Neuron (in vitro differentiated cells): ENCODE measurements around the gene TIMP2.
"Not testable (repeated sequence)": the region's sequence is repeated elsewhere in the genome, so short reads cannot be mapped to it uniquely, and the experiment has no call there.

Experiments used
- H2AFZ ChIP-seq: one replicate; pipeline ENCODE4 v1.6.1; 2013; ENCODE audit warnings: low read depth, mild to moderate bottlenecking, inconsistent platforms, low read length, moderate library complexity
- H3K27me3 ChIP-seq: one replicate; pipeline ENCODE4 v1.6.1; 2013; ENCODE audit warnings: low read length; ENCODE audit not compliant: insufficient read depth
- H3K36me3 ChIP-seq: one replicate; pipeline ENCODE4 v1.6.1; 2013; ENCODE audit warnings: low read length; ENCODE audit not compliant: insufficient read depth
- H3K4me1 ChIP-seq: one replicate; pipeline ENCODE4 v1.6.1; 2013; ENCODE audit warnings: low read length; ENCODE audit not compliant: insufficient read depth
- H3K4me3 ChIP-seq: 2 replicates; pipeline ENCODE4 v1.5.1; 2013; ENCODE audit warnings: mild to moderate bottlenecking, low read length, moderate library complexity
- H3K9me3 ChIP-seq: one replicate; pipeline ENCODE4 v1.6.1; 2013; ENCODE audit warnings: low read length

The TIMP2 gene

GRCh38 chr17:78963378-78963777, 38.2 kb upstream of the TIMP2 start:
- Histone ChIP-seq H2AFZ (no peak overlapping the region), H3K36me3 (no peaks in the 10 kb centered on the region), H3K9me3 (no peaks in the 10 kb centered on the region), H3K4me3 (no peak overlapping the region), H3K4me1 (peaks cover 4% of the 10 kb centered on the region), H3K27me3 (no peaks in the 10 kb centered on the region)

GRCh38 chr17:78962984-78963348, 37.8 kb upstream of the TIMP2 start:
- H3K36me3 ChIP-seq, H3K9me3 ChIP-seq, H3K27me3 ChIP-seq: not testable (repeated sequence)

DNA sequence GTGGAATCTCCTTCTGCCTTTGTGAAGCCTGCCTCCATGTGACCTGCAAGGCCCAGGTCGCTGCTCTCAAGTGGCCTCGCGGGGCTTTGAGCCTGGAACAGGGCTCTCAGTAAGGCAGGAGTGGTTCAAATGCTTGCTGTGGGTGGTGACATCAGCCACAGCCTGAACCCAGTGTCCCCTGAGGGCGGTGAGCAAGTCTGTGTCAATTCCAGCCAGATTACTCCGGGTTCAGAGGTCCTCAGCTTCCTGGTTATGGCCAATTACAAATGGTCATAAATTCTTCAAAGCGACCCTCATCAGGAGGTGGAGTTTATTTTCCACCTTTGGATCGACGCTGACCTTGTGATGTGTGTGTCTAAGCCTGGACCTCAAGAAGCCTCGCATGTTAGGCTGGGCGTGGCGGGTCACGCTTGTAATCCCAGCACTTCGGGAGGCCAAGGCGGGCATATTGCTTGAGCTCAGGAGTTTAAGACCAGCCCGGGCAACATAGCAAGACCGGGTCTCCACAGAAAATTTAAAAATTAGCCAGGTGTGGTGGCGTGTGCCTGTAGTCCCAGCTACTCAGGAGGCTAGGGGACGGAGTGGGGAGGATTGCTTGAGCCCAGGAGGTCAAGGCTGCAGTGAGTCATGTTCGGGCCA, 37.3 kb upstream of the TIMP2 start:
- no peak overlapping the region for H3K4me3 ChIP-seq
- peaks cover 5% of the 10 kb centered on the region for H3K4me1 ChIP-seq
- no peaks in the 10 kb centered on the region for H3K36me3 ChIP-seq
- H2AFZ ChIP-seq: no peak overlapping the region
- H3K27me3 ChIP-seq: no peaks in the 10 kb centered on the region
- no peaks in the 10 kb centered on the region for H3K9me3 ChIP-seq

More at GRCh38 chr17:78962984-78963348, 37.8 kb upstream of the TIMP2 start:
- not testable (repeated sequence) for H3K4me1 ChIP-seq, H3K4me3 ChIP-seq, H2AFZ ChIP-seq

DNA sequence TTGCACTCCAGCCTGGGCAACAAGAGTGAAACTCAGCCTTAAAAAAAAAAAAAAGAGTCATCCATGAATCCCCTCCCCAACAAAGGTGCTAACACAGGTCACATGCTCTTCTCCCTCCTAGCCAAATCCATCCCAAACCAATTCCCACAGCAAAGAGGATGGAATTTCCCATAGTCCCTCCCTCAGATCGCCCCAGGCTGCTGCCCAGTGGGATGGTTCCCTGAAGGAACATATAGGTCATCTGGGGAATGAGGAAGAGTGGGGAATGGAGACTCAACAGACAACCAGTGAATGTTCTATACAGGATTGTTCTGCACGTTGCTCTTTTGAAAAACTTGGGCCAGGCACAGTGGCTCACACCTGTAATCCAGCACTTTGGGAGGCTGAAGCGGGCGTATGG, 36.4 kb upstream of the TIMP2 start:
- Histone ChIP-seq H3K36me3 (no peaks in the 10 kb centered on the region), H3K9me3 (no peaks in the 10 kb centered on the region), H2AFZ (no peak overlapping the region), H3K4me1 (peaks cover 10% of the 10 kb centered on the region), H3K4me3 (no peak overlapping the region), H3K27me3 (no peaks in the 10 kb centered on the region)

GRCh38 chr17:78960928-78961327, 35.7 kb upstream of the TIMP2 start:
- Histone ChIP-seq H2AFZ (no peak overlapping the region), H3K27me3 (no peaks in the 10 kb centered on the region), H3K4me1 (peaks cover 10% of the 10 kb centered on the region), H3K36me3 (no peaks in the 10 kb centered on the region), H3K4me3 (no peak overlapping the region), H3K9me3 (no peaks in the 10 kb centered on the region)

DNA sequence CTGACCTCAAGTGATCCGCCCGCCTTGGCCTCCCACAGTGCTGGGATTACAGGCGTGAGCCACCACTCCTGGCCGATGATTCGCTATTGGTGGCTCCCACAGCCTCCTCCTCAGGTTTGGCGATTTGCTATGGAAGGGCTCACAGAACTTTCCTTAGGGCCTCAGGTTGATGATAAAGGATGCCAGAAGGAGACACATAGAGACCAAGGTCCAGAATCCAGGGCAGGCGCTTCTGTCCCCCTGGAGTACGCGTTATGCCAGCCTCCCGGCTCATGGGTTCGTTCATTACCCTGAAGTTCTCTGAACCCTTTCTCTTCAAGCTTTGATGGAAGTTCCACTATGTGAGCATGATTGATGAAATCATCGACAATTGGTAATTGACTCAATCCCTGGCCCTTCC, 34.6 kb upstream of the TIMP2 start:
- Histone ChIP-seq H3K9me3 (no peaks in the 10 kb centered on the region), H3K4me3 (no peak overlapping the region), H2AFZ (no peak overlapping the region), H3K4me1 (peaks cover 14% of the 10 kb centered on the region), H3K36me3 (no peaks in the 10 kb centered on the region), H3K27me3 (no peaks in the 10 kb centered on the region)

DNA sequence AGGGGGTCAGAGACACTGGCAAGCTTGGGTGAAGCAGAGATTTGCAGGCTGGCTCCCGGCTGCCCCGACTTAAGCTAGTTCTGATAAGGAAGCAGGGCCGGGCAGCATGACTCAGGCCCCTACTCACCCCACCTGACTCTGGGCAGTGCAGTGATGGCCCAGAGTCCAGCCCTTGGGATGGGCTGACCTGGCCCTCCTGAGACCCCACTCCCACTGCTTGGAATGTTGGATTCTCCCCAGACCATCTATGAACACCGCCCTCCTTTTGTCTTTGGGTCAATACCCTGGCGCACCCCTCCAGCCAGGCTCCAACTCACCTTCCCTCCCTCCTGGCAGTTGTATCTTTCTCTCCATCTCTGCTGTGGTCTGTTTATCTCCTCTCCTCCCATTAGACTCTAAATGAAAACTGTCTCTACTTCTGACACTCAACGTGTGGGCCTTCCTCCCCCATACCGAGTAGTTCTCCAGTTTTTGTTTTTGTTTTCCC, 33.5 kb upstream of the TIMP2 start:
- Histone ChIP-seq H2AFZ (no peak overlapping the region), H3K36me3 (no peaks in the 10 kb centered on the region), H3K4me3 (no peak overlapping the region), H3K27me3 (no peaks in the 10 kb centered on the region), H3K4me1 (peaks cover 23% of the 10 kb centered on the region), H3K9me3 (no peaks in the 10 kb centered on the region)

DNA sequence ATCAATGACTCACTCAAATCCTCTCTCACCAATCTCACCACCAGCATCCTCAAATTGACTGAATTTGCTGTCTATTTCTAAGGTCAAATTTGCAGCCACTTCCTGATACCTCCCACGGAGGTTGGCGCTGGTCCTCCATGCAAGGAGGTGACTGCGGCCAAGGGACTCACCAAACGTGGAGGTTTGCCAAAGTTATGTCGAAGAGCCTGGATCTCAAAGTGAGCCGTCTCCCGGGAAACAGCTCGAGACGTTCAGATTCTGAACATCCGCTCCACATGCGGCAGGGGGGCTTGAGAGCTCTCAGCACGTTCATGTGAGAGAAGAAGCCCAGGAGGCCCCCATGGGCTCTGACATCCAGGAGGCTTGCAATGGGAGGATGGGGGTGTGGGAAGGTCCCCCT, 31.9 kb upstream of the TIMP2 start:
- peaks cover 35% of the 10 kb centered on the region for H3K4me1 ChIP-seq
- no peaks in the 10 kb centered on the region for H3K36me3 ChIP-seq
- H3K9me3 ChIP-seq: no peaks in the 10 kb centered on the region
- H3K4me3 ChIP-seq: no peak overlapping the region
- no peak overlapping the region for H2AFZ ChIP-seq
- no peaks in the 10 kb centered on the region for H3K27me3 ChIP-seq

GRCh38 chr17:78956254-78956653, 31.1 kb upstream of the TIMP2 start:
- peaks cover 41% of the 10 kb centered on the region for H3K4me1 ChIP-seq
- H2AFZ ChIP-seq: no peak overlapping the region
- H3K9me3 ChIP-seq: no peaks in the 10 kb centered on the region
- no peaks in the 10 kb centered on the region for H3K27me3 ChIP-seq
- no peak overlapping the region for H3K4me3 ChIP-seq
- H3K36me3 ChIP-seq: no peaks in the 10 kb centered on the region

DNA sequence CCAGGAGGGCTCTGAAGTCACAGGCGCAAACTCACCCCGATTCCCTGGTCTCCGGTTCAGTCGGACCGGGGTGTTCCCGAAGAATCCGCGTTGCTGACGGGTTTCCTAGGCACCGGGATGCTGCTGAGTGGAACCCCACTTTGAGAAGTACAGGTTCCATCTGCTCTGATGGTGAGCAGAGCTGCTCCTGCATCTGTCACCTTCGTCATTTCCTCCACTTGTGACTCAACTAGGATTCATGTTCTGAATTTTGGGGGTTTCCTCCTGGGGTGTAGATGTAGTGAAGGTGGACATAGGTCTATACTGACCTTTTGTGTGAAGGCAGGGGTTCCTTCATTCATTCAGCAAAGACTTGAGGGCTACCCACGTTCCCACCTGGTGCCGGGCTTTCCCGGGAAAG, 29.5 kb upstream of the TIMP2 start:
- Histone ChIP-seq H3K9me3 (peaks cover 5% of the 10 kb centered on the region), H3K4me3 (no peak overlapping the region), H3K36me3 (no peaks in the 10 kb centered on the region), H3K27me3 (no peaks in the 10 kb centered on the region), H3K4me1 (peaks cover 41% of the 10 kb centered on the region), H2AFZ (no peak overlapping the region)

DNA sequence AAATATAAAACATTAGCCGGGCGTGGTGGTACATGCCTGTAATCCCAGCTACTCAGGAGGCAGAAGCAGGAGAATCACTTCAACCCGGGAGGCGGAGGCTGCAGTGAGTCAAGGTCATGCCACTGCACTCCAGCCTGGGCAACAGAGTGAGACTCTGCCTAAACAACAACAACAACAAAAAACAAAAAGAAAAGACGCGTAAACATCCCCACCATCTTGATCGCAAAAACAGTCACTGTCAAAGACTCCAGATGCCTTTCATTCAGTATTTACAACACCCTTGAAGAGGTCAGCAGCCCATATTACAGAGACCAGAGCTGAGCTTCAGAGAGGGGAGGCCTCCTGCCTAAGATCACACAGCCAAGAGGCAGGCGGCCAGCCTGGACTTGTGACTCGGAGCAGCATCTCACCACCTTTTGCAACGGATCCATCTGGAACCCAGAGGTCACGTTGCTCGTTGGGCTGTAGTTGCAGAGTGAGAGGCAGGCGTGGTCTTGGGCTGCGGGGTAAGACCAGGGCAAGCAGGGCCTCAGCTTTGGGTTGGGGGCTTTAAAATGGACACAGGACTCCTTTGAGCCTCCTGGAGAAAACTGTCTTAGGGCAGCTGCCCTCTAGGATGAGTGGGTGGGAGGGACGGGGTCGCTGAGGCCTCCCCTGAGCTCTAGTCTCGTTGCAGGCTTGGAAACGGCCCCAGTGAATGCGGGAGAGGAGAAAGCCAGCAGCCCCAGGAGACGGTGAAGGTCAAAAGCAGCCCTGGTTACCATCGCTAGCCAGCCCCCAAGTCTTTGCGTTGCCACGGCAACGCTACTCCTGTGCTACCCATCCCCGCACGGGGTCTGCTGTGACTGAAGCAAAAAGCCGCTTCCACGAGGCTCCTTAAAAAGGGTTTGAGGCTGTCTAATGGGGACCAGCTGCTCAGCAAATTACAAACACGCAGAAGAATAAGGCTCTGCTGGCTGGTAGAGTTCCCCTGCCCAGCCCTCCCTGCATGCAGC, 28.5 kb upstream of the TIMP2 start:
- no peak overlapping the region for H2AFZ ChIP-seq
- no peak overlapping the region for H3K4me3 ChIP-seq
- no peaks in the 10 kb centered on the region for H3K27me3 ChIP-seq
- peaks cover 5% of the 10 kb centered on the region for H3K9me3 ChIP-seq
- peaks cover 41% of the 10 kb centered on the region for H3K4me1 ChIP-seq
- no peaks in the 10 kb centered on the region for H3K36me3 ChIP-seq

GRCh38 chr17:78952706-78953105, 27.5 kb upstream of the TIMP2 start:
- Histone ChIP-seq H3K9me3 (peaks cover 5% of the 10 kb centered on the region), H3K4me1 (peaks cover 42% of the 10 kb centered on the region), H2AFZ (no peak overlapping the region), H3K36me3 (no peaks in the 10 kb centered on the region), H3K27me3 (no peaks in the 10 kb centered on the region), H3K4me3 (no peak overlapping the region)

- H3K4me3 ChIP-seq: no peak overlapping the region
- H2AFZ ChIP-seq: no peak overlapping the region
- peaks cover 40% of the 10 kb centered on the region for H3K4me1 ChIP-seq
- no peaks in the 10 kb centered on the region for H3K27me3 ChIP-seq
- no peaks in the 10 kb centered on the region for H3K36me3 ChIP-seq
- H3K9me3 ChIP-seq: peaks cover 5% of the 10 kb centered on the region
These were observed 26.9 kb upstream of the TIMP2 start for GRCh38 chr17:78951967-78952551.
